GM12865 (cell line): ENCODE results near the gene STIP1.

ENCODE experiments used
- DNase-seq: peaks from one replicate; pipeline ENCODE4 v3.0.0; 2010; ENCODE audit warnings: low read depth
- H3K4me3 ChIP-seq: 2 replicates; pipeline ENCODE4 v1.5.1; 2011; ENCODE audit warnings: mild to moderate bottlenecking, low read depth, low read length, control low read depth
- TF ChIP-seq, protein P1 (sequence below): IDR thresholded peaks from 2 replicates; pipeline ENCODE4 v1.5.1; 2011; ENCODE audit warnings: low read length, control low read depth, low read depth, inconsistent platforms; ENCODE audit not compliant: insufficient read depth; ENCODE audit errors: missing control alignments

The STIP1 gene

GRCh38 chr11:64202992-64203391 is 17.0 kb downstream of the STIP1 start:
- no peak for DNase-seq
- TF ChIP-seq, protein P1, sequence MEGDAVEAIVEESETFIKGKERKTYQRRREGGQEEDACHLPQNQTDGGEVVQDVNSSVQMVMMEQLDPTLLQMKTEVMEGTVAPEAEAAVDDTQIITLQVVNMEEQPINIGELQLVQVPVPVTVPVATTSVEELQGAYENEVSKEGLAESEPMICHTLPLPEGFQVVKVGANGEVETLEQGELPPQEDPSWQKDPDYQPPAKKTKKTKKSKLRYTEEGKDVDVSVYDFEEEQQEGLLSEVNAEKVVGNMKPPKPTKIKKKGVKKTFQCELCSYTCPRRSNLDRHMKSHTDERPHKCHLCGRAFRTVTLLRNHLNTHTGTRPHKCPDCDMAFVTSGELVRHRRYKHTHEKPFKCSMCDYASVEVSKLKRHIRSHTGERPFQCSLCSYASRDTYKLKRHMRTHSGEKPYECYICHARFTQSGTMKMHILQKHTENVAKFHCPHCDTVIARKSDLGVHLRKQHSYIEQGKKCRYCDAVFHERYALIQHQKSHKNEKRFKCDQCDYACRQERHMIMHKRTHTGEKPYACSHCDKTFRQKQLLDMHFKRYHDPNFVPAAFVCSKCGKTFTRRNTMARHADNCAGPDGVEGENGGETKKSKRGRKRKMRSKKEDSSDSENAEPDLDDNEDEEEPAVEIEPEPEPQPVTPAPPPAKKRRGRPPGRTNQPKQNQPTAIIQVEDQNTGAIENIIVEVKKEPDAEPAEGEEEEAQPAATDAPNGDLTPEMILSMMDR = no peak
- H3K4me3 ChIP-seq = no peak overlapping the region

DNA sequence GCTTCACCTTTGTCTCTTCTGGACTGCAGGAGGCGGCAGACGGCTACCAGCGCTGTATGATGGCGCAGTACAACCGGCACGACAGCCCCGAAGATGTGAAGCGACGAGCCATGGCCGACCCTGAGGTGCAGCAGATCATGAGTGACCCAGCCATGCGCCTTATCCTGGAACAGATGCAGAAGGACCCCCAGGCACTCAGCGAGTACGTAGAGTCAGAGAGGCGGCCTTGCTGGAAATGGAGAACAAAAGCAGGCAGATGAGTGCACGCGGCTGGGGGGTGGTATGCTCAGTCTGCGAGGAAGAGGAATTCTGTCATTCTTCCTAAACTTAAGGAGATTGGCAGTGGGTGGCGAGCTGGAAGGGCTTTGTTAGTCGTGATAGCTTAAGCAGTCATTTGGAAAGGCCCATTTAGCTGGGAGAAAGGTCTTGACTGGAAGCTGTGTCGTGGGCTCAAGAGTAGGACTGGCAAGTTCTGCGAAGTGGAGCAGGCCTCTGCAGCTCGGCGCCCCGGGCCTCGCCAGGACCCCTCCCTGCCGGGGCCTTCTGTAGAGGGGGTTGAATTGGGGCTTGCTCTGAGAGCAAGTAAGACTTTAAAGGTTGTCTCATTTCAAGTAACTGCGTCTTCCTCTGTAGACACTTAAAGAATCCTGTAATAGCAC is 17.6 kb downstream of the STIP1 start:
- no peak for DNase-seq
- TF ChIP-seq, protein P1 = no peak

GRCh38 chr11:64204080-64204440 is 18.1 kb downstream of the STIP1 start:
- H3K4me3 ChIP-seq = no peak overlapping the region
- DNase-seq = no peak
- TF ChIP-seq, protein P1 = no peak

More for the DNA sequence above, 17.6 kb downstream of the STIP1 start:
- H3K4me3 ChIP-seq = no peak overlapping the region

DNA sequence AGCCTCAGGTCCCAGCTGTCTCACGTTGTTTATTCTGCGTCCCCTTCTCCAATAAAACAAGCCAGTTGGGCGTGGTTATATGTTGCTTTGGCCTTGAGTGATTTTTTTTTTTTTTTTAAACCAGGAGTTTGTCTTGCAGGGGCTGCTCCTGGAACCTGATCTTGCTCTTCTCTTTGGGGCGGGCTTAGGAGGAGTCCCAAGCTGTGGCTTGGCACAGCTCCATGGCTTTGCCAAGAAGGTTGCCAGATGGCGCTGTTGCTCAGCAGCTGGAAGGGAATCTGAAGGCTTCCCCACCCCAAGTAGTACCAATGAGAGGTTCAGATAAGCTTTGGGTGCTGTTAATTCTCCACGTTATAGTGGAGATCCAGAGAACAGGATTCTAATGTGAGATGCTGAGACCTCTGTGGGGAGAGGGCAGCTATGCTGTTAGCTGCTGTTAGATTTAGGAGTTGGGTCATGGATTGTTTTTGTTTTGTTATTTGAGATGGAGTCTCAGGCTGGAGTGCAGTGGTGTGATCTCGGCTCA is 18.6 kb downstream of the STIP1 start:
- DNase-seq = peak; percentile 87
- TF ChIP-seq, protein P1 = peak; percentile 67
- H3K4me3 ChIP-seq = no peak overlapping the region

DNA sequence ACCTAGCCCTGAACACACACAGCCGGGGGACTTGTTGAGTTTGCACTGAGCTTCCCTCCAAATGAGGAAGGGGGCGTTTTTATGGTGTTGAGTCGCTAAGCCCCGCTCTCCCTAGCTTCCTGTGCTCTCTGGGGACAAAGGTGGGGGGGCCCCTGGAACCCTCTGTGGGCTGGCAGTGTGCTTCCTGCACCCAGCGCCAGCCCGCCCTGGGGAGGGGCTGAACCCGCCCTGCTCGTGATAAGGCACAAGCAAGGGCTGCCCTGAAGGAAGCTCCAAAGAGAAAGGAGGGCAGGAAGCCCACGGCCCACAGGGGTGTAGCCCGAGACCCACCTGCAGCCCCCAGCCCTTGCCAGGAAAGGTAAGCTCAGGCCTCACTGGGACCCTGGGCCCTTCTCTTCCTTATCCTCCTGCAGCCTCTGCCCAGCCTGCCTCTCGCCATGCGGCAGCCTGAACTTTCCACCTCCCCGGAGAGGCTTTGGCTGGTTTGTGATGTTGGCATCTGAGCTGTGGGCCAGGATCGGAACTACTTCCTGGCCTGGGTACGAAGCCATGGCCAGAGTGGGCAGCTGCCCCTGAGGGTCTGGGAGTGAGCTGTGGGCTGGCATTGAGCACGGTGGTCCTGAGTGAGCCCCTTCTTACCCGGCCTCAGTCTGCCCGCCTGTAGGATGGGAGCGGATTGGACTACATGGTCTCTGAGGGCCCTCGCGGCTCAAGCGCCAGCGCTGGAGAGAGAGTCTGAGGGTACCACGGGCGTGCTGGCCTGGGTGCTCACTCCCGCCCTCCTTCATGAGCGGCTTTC is 20.7 kb downstream of the STIP1 start, which contains the start of gene FERMT3:
Gene FERMT3 (plus strand): TSS at position 265 of the 799 bp plus-strand sequence. CDS start 644 bp downstream, outside the sequence.
- TF ChIP-seq, protein P1 = no peak
- H3K4me3 ChIP-seq = peak within 1 kb of the TSS; percentile 65
- peak; percentile 84 for DNase-seq

- H3K4me3 ChIP-seq = peak overlapping the region; percentile 65
- TF ChIP-seq, protein P1 = no peak
- DNase-seq = peak; percentile 91
These were observed 21.5 kb downstream of the STIP1 start for GRCh38 chr11:64207256-64208085.
